Spleen (tissue), 7 donors: ENCODE measurements around the gene WRAP73.

ENCODE experiments used
- CTCF ChIP-seq, 11 experiments: fragments of 200-600 bp in 7 of 11; fragments of 450-650 bp in 4 of 11; sonication (generic) in 4 of 11; IDR thresholded peaks in 8 of 11; conservative IDR thresholded peaks in 3 of 11; 1 replicate in 7 of 11; 2 replicates in 4 of 11; pipeline versions ENCODE4 v1.4.0 to v1.8.0; 2016 to 2021; ENCODE audit warnings: antibody characterized with exemption in 11 of 11, inconsistent platforms in 4 of 11, mild to moderate bottlenecking in 1 of 11
- POLR2A ChIP-seq, 3 donors: fragments of 450-650 bp; IDR thresholded peaks; one replicate each; pipeline ENCODE4 v1.5.1; 2017; ENCODE audit warnings: antibody characterized with exemption in 3 of 3, mild to moderate bottlenecking in 1 of 3
- POLR2AphosphoS5 ChIP-seq, 3 donors: sonication (generic); formaldehyde crosslinking; IDR thresholded peaks; one replicate each; pipeline ENCODE4 v1.5.1; 2017; ENCODE audit warnings: antibody characterized with exemption in 3 of 3
- donor health status: DM: no; HTN: no; CAD: no; lungs with moderate emphysema.
- donor health status: DM: no; HTN: no; CAD: no.
- donor health status: DM: no; HTN: no; CAD: no.

GRCh38 chr1:3612123-3612522 is 37.8 kb downstream of the WRAP73 start:
- no peak for TF ChIP-seq CTCF (IDR thresholded peaks at IDR 0.05 in 8 of 11, conservative IDR thresholded peaks at IDR 0.05 in 3 of 11)
- no peak for TF ChIP-seq POLR2AphosphoS5 (IDR thresholded peaks at IDR 0.05)
- TF ChIP-seq POLR2A (IDR thresholded peaks at IDR 0.05) = no peak
